Liver (tissue), 9 donors: Measurements from ENCODE around the gene C1QTNF7. TPM values are rescaled to one million over a fixed set of nuclear protein-coding genes. Genes with fewer than 3 reads are reported as not detected.

Experiments used
- DNase-seq: peaks from one replicate; pipeline ENCODE4 v3.0.0-alpha.2; 2017; ENCODE audit warnings: low spot score
- H3K27ac ChIP-seq, 2 donors: one replicate each; pipeline ENCODE4 v1.7.0; 2013; ENCODE audit warnings: inconsistent platforms in 2 of 2, low read length in 2 of 2, control low read depth in 1 of 2, low read depth in 1 of 2, mild to moderate bottlenecking in 1 of 2
- H3K27me3 ChIP-seq, 4 donors: one replicate each; pipeline versions ENCODE4 v1.6.1 to v1.7.0; 2013; ENCODE audit warnings: low read length in 3 of 4, inconsistent platforms in 1 of 4, mild to moderate bottlenecking in 1 of 4, moderate library complexity in 1 of 4; ENCODE audit not compliant: control insufficient read depth in 4 of 4, insufficient read depth in 4 of 4
- H3K36me3 ChIP-seq, 4 donors: one replicate each; pipeline versions ENCODE4 v1.6.1 to v1.7.0; 2013; ENCODE audit warnings: low read length in 3 of 4, mild to moderate bottlenecking in 3 of 4, low read depth in 1 of 4, moderate library complexity in 1 of 4; ENCODE audit not compliant: control insufficient read depth in 4 of 4, insufficient read depth in 3 of 4
- H3K4me1 ChIP-seq, 4 donors: one replicate each; pipeline versions ENCODE4 v1.6.1 to v1.7.0; 2013; ENCODE audit warnings: low read length in 3 of 4, mild to moderate bottlenecking in 3 of 4, moderate library complexity in 1 of 4; ENCODE audit not compliant: control insufficient read depth in 4 of 4, insufficient read depth in 4 of 4
- H3K4me3 ChIP-seq, 3 donors: one replicate each; pipeline versions ENCODE4 v1.6.1 to v1.7.0; 2013; ENCODE audit warnings: low read length in 3 of 3, control low read depth in 1 of 3, low read depth in 1 of 3, mild to moderate bottlenecking in 1 of 3
- H3K9ac ChIP-seq, 2 donors: one replicate each; pipeline ENCODE4 v1.7.0; 2013; ENCODE audit warnings: low read length in 2 of 2, mild to moderate bottlenecking in 2 of 2, moderate library complexity in 2 of 2, control low read depth in 1 of 2, low read depth in 1 of 2
- H3K9me3 ChIP-seq, 4 donors: one replicate each; pipeline versions ENCODE4 v1.6.1 to v1.7.0; 2013; ENCODE audit warnings: low read length in 3 of 4; ENCODE audit not compliant: control insufficient read depth in 4 of 4
- EGR1 ChIP-seq, 2 donors: IDR thresholded peaks; 2 replicates each; pipeline ENCODE4 v1.6.1; 2016 to 2018; ENCODE audit warnings: antibody characterized with exemption in 2 of 2, low read depth in 2 of 2
- FOXA1 ChIP-seq: IDR thresholded peaks from 2 replicates; pipeline ENCODE4 v1.6.1; 2016; ENCODE audit warnings: antibody characterized with exemption
- FOXA2 ChIP-seq: IDR thresholded peaks from 2 replicates; pipeline ENCODE4 v1.6.1; 2016; ENCODE audit warnings: antibody characterized with exemption
- GABPA ChIP-seq, 2 donors: IDR thresholded peaks in 1 of 2; conservative IDR thresholded peaks in 1 of 2; 2 replicates each; pipeline ENCODE4 v1.6.1; 2016; ENCODE audit warnings: antibody characterized with exemption in 2 of 2, mild to moderate bottlenecking in 1 of 2, moderate library complexity in 1 of 2
- HNF4A ChIP-seq, 2 donors: conservative IDR thresholded peaks; 2 replicates each; pipeline ENCODE4 v1.6.1; 2016; ENCODE audit warnings: antibody characterized with exemption in 2 of 2, mild to moderate bottlenecking in 2 of 2
- HNF4G ChIP-seq: IDR thresholded peaks from 2 replicates; pipeline ENCODE4 v1.6.1; 2016; ENCODE audit warnings: antibody characterized with exemption
- JUND ChIP-seq, 2 donors: IDR thresholded peaks; 2 replicates each; pipeline ENCODE4 v1.6.1; 2016; ENCODE audit warnings: antibody characterized with exemption in 2 of 2
- MAX ChIP-seq: IDR thresholded peaks from 2 replicates; pipeline ENCODE4 v1.6.1; 2016; ENCODE audit warnings: antibody characterized with exemption
- NR2F2 ChIP-seq: IDR thresholded peaks from 2 replicates; pipeline ENCODE4 v1.6.1; 2016; ENCODE audit warnings: antibody characterized with exemption
- RAD21 ChIP-seq, 2 donors: IDR thresholded peaks; 2 replicates each; pipeline ENCODE4 v1.6.1; 2016; ENCODE audit warnings: antibody characterized with exemption in 2 of 2, mild to moderate bottlenecking in 2 of 2
- REST ChIP-seq: IDR thresholded peaks from 2 replicates; pipeline ENCODE4 v1.6.1; 2016; ENCODE audit warnings: antibody characterized with exemption, mild to moderate bottlenecking
- RXRA ChIP-seq, 2 donors: IDR thresholded peaks; 2 replicates each; pipeline ENCODE4 v1.6.1; 2017 to 2018; ENCODE audit warnings: antibody characterized with exemption in 2 of 2, mild to moderate bottlenecking in 1 of 2
- SP1 ChIP-seq: IDR thresholded peaks from 2 replicates; pipeline ENCODE4 v1.6.1; 2018; ENCODE audit warnings: antibody characterized with exemption, mild to moderate bottlenecking
- TAF1 ChIP-seq: conservative IDR thresholded peaks from 2 replicates; pipeline ENCODE4 v1.6.1; 2016; ENCODE audit warnings: antibody characterized with exemption, mild to moderate bottlenecking
- YY1 ChIP-seq: IDR thresholded peaks from 2 replicates; pipeline ENCODE4 v1.6.1; 2016; ENCODE audit warnings: antibody characterized with exemption, mild to moderate bottlenecking
- ZBTB33 ChIP-seq: IDR thresholded peaks from 2 replicates; pipeline ENCODE4 v1.6.1; 2016; ENCODE audit warnings: antibody characterized with exemption
- WGBS: extraction: QIAGEN DNeasy Blood & Tissue Kit; methylation state at CpG from one replicate; pipeline ENCODE4 v1.1.7; 2013; 5-methylcytosine and 5-hydroxymethylcytosine counted together
- polyA plus RNA-seq, 2 donors: library from polyadenylated mRNA; stranded (reverse) in 1 of 2; unstranded in 1 of 2; fragments of 200-250 nt in 1 of 2; fragments of >200 nt in 1 of 2; fragmentation: Nextera tagmentation in 1 of 2; extraction: Ambion mirVana in 1 of 2; gene quantifications; one replicate each; pipeline versions ENCODE4 v1.2.1 to v1.2.3, GENCODE V29; 2013 to 2015
- total RNA-seq, 2 donors: library from RNA; depleted of rRNA; stranded (reverse); fragments of >200 nt; gene quantifications; one replicate each; pipeline ENCODE4 v1.2.3, GENCODE V29; 2014
- TF ChIP-seq, protein P1 (sequence below): IDR thresholded peaks from 2 replicates; pipeline ENCODE4 v1.6.1; 2016; ENCODE audit warnings: antibody characterized with exemption
- donor health status: healthy.
- donor health status: healthy.
- donor health status: healthy.
- donor health status: healthy.
- donor health status: healthy.

C1QTNF7 gene
- total and polyA plus RNA-seq, 4 donors: 0.33 to 0.55 (median 0.47) TPM

DNA sequence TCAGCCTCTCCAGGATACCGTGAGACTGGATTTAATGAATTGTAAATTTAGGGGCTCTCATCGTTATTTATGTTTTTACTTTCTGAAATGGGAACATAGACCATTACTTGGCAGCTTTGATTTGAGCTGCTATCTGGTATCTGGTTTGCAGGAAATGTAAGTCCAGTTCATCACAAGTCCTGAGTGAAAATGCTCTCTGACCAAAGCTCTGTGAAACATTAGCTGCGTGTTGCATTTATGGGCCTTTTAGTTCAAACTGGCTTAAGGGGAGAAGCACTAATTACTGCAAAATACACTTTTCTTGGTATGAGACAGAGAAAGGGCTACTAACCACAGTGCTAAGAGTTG lies 42.3 kb downstream of the C1QTNF7 start:
- no peak for DNase-seq
- no peaks in the 10 kb centered on the region for H3K9me3 ChIP-seq
- H3K9ac ChIP-seq: no peak overlapping the region
- no peaks in the 10 kb centered on the region for H3K4me1 ChIP-seq
- whole genome bisulfite sequencing: 18% methylated on average over 3 of the region's 3 CpGs
- H3K36me3 ChIP-seq: no peaks in the 10 kb centered on the region
- peak overlapping the region in 2 of 3 donors; percentile 9 to 43 for H3K4me3 ChIP-seq
- no peak overlapping the region for H3K27ac ChIP-seq
- TF ChIP-seq TAF1 (no peak), ZBTB33 (no peak), GABPA (IDR thresholded peaks at IDR 0.05 in 1 of 2, conservative IDR thresholded peaks at IDR 0.05 in 1 of 2) (no peak), FOXA2 (no peak), NR2F2 (no peak), HNF4A (conservative IDR thresholded peaks at IDR 0.05) (no peak), EGR1 (IDR thresholded peaks at IDR 0.05; ENCODE audit: low read depth in 2 of 2) (no peak), YY1 (no peak)
- TF ChIP-seq, protein P1, sequence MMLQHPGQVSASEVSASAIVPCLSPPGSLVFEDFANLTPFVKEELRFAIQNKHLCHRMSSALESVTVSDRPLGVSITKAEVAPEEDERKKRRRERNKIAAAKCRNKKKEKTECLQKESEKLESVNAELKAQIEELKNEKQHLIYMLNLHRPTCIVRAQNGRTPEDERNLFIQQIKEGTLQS: no peak
- H3K27me3 ChIP-seq: no peaks in the 10 kb centered on the region

DNA sequence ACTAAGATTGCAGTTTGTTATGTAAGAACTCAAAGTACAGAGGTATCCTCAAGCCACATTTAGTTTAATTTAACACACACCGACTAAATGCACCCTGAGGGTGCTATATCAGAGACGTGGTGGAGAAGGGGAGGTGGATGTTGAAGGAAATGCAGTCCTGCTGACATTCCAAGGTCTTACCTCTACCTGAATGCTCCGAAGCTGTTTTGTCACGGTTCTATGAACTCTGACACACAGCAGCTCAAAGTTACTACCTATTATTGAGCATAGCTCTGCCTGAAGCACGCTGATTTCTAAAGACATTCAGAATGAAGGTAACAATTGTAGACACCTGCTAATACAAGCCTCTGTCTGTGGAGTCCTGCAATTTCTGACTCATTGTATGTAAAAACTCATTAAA lies 48.6 kb downstream of the C1QTNF7 start:
- H3K36me3 ChIP-seq: no peaks in the 10 kb centered on the region
- no peak overlapping the region for H3K4me3 ChIP-seq
- H3K27me3 ChIP-seq: no peaks in the 10 kb centered on the region
- DNase-seq: no peak
- TF ChIP-seq HNF4A (conservative IDR thresholded peaks at IDR 0.05) (peak in 1 of 2 donors; percentile 16), ZBTB33 (no peak)
- no peak overlapping the region for H3K9ac ChIP-seq
- H3K27ac ChIP-seq: no peak overlapping the region
- WGBS: 43% methylated on average over 5 of the region's 5 CpGs
- H3K4me1 ChIP-seq: peaks cover 0 to 15% (median 11%) of the 10 kb centered on the region in 4 donors
- no peaks in the 10 kb centered on the region for H3K9me3 ChIP-seq

DNA sequence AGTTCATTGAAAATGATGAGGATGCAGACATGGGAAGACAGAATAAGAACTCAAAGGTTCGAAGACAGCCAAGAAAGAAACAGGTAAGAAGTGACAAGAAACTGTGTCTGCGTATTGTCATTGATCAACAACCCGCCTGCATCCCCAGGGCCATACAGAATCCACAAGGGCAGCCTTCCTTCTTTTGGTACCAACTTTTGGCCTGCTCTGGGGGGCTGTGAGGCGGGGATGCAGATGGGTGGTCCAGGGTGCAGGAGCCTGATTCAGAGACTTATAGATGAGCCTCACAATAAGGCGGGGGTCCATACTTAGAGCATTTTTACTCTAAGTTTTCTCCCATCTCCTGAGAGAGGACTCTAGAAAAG lies 50.9 kb downstream of the C1QTNF7 start:
- Histone ChIP-seq H3K4me1 (peaks cover 0 to 15% (median 11%) of the 10 kb centered on the region in 4 donors), H3K27me3 (no peaks in the 10 kb centered on the region), H3K27ac (no peak overlapping the region), H3K36me3 (no peaks in the 10 kb centered on the region), H3K9ac (no peak overlapping the region), H3K4me3 (no peak overlapping the region), H3K9me3 (no peaks in the 10 kb centered on the region)
- no peak for DNase-seq
- WGBS: 67% methylated on average over 5 of the region's 5 CpGs
- no peak for TF ChIP-seq FOXA1
- no peak for TF ChIP-seq RAD21 (IDR thresholded peaks at IDR 0.05)
- TF ChIP-seq NR2F2: no peak
- TF ChIP-seq SP1: no peak
- no peak for TF ChIP-seq GABPA (IDR thresholded peaks at IDR 0.05 in 1 of 2, conservative IDR thresholded peaks at IDR 0.05 in 1 of 2)
- TF ChIP-seq HNF4G: no peak
- TF ChIP-seq FOXA2: no peak
- no peak for TF ChIP-seq REST
- TF ChIP-seq MAX: no peak
- no peak for TF ChIP-seq ZBTB33
- TF ChIP-seq, protein P1: no peak
- TF ChIP-seq EGR1 (IDR thresholded peaks at IDR 0.05; ENCODE audit: low read depth in 2 of 2): no peak
- no peak for TF ChIP-seq RXRA (IDR thresholded peaks at IDR 0.05)
- TF ChIP-seq TAF1: no peak
- no peak for TF ChIP-seq JUND (IDR thresholded peaks at IDR 0.05)
